ENCODE results near the gene SLC9C2. TPM values are rescaled to one million over a fixed set of nuclear protein-coding genes. Genes with fewer than 3 reads are reported as not detected.
"Not testable (repeated sequence)": the region's sequence is repeated elsewhere in the genome, so short reads cannot be mapped to it uniquely, and the experiment has no call there.

SLC9C2 gene
- total RNA-seq, 2 experiments from 2014 or later, result not detected

GRCh38 chr1:173628888-173629287 lies 26.0 kb upstream of the SLC9C2 start:
- Histone ChIP-seq H3K4me1 (ENCODE audit: insufficient read depth, low read length) (no peaks in the 10 kb centered on the region), H3K36me3 (ENCODE audit: insufficient read depth, low read length) (no peaks in the 10 kb centered on the region), H3K4me3 (ENCODE audit: low read length) (no peak overlapping the region), H3K27ac (ENCODE audit: low read depth in 1 of 2, low read length in 2 of 2) (no peak overlapping the region), H3K27me3 (ENCODE audit: control insufficient read depth in 1 of 2, insufficient read depth in 2 of 2, low read length in 2 of 2) (no peaks in the 10 kb centered on the region), H3K9me3 (ENCODE audit: control insufficient read depth in 1 of 2, insufficient read depth in 1 of 2, low read length in 2 of 2) (no peaks in the 10 kb centered on the region)
- DNase-seq (peak in 2 of 14 experiments; percentile 7 to 28), ATAC-seq (ENCODE audit: poor library complexity) (no peak)
- CTCF ChIA-PET, result no interaction called here
- Mint-ChIP-seq H3K4me1 (ENCODE audit: low read depth) (no peaks in the 10 kb centered on the region), H3K36me3 (ENCODE audit: low read depth) (no peaks in the 10 kb centered on the region), H3K9me3 (no peaks in the 10 kb centered on the region), H3K4me3 (no peak overlapping the region), H3K27me3 (peaks cover 8% of the 10 kb centered on the region), H3K27ac (no peak overlapping the region)
- POLR2A ChIA-PET, result no interaction called here
- intact Hi-C loops (cut with DNase I, micrococcal nuclease), result loop anchor here in 1 of 2 experiments (5.0 kb wide), 1 partner anchor 202 kb away; no protein-coding TSS in a partner anchor
- TF ChIP-seq CTCF (IDR thresholded peaks at IDR 0.05), result no peak

GRCh38 chr1:173627269-173627668 lies 24.4 kb upstream of the SLC9C2 start:
- Histone ChIP-seq H3K36me3 (ENCODE audit: insufficient read depth, low read length) (no peaks in the 10 kb centered on the region), H3K27me3 (ENCODE audit: control insufficient read depth in 1 of 2, insufficient read depth in 2 of 2, low read length in 2 of 2) (no peaks in the 10 kb centered on the region), H3K27ac (ENCODE audit: low read depth in 1 of 2, low read length in 2 of 2) (no peak overlapping the region), H3K4me1 (ENCODE audit: insufficient read depth, low read length) (no peaks in the 10 kb centered on the region), H3K4me3 (ENCODE audit: low read length) (no peak overlapping the region), H3K9me3 (ENCODE audit: control insufficient read depth in 1 of 2, insufficient read depth in 1 of 2, low read length in 2 of 2) (no peaks in the 10 kb centered on the region)
- Mint-ChIP-seq H3K4me3 (no peak overlapping the region), H3K36me3 (ENCODE audit: low read depth) (no peaks in the 10 kb centered on the region), H3K9me3 (no peaks in the 10 kb centered on the region), H3K27ac (no peak overlapping the region), H3K4me1 (ENCODE audit: low read depth) (no peaks in the 10 kb centered on the region), H3K27me3 (peaks cover 8% of the 10 kb centered on the region)
- ATAC-seq (ENCODE audit: poor library complexity) (no peak), DNase-seq (no peak)
- POLR2A ChIA-PET, result no interaction called here
- no peak for TF ChIP-seq CTCF (IDR thresholded peaks at IDR 0.05)
- CTCF ChIA-PET, result no interaction called here
- intact Hi-C loops (cut with DNase I, micrococcal nuclease), result loop anchor here in 1 of 2 experiments (5.0 kb wide), 1 partner anchor 200 kb away; no protein-coding TSS in a partner anchor

- peaks cover 18 to 21% of the 10 kb centered on the region in 2 experiments for H3K9me3 ChIP-seq (ENCODE audit: control insufficient read depth in 1 of 2, insufficient read depth in 1 of 2, low read length in 2 of 2)
- Mint-ChIP-seq H3K4me3 (no peak overlapping the region), H3K9me3 (peaks cover 18% of the 10 kb centered on the region), H3K36me3 (ENCODE audit: low read depth) (peaks cover 22% of the 10 kb centered on the region), H3K27me3 (peaks cover 9% of the 10 kb centered on the region), H3K4me1 (ENCODE audit: low read depth) (no peaks in the 10 kb centered on the region), H3K27ac (no peak overlapping the region)
- TF ChIP-seq CTCF (IDR thresholded peaks at IDR 0.05), result no peak
- no peak overlapping the region for H3K27ac ChIP-seq (ENCODE audit: low read depth in 1 of 2, low read length in 2 of 2)
- CTCF ChIA-PET, result no interaction called here
- ATAC-seq (ENCODE audit: poor library complexity) (no peak), DNase-seq (peak in 1 of 14 experiments; percentile 10)
- no peaks in the 10 kb centered on the region for H3K4me1 ChIP-seq (ENCODE audit: insufficient read depth, low read length)
- no peaks in the 10 kb centered on the region for H3K36me3 ChIP-seq (ENCODE audit: insufficient read depth, low read length)
- POLR2A ChIA-PET, result no interaction called here
- no peak overlapping the region for H3K4me3 ChIP-seq (ENCODE audit: low read length)
- H3K27me3 ChIP-seq (ENCODE audit: control insufficient read depth in 1 of 2, insufficient read depth in 2 of 2, low read length in 2 of 2), result no peaks in the 10 kb centered on the region
- intact Hi-C loops (cut with DNase I, micrococcal nuclease), result no loop called here
Observed at GRCh38 chr1:173616859-173617258, 14.0 kb upstream of the SLC9C2 start.

GRCh38 chr1:173613086-173613485 lies 10.2 kb upstream of the SLC9C2 start:
- H3K36me3 Mint-ChIP-seq (ENCODE audit: low read depth); H3K4me1 Mint-ChIP-seq (ENCODE audit: low read depth); H3K4me1 ChIP-seq (ENCODE audit: insufficient read depth, low read length); CTCF ChIA-PET; H3K27ac Mint-ChIP-seq; H3K27ac ChIP-seq (ENCODE audit: low read depth in 1 of 2, low read length in 2 of 2); intact Hi-C loops (cut with DNase I, micrococcal nuclease); H3K27me3 ChIP-seq (ENCODE audit: control insufficient read depth in 1 of 2, insufficient read depth in 2 of 2, low read length in 2 of 2); H3K36me3 ChIP-seq (ENCODE audit: insufficient read depth, low read length); POLR2A ChIA-PET; ATAC-seq (ENCODE audit: poor library complexity); DNase-seq; H3K9me3 Mint-ChIP-seq; H3K27me3 Mint-ChIP-seq; H3K4me3 ChIP-seq (ENCODE audit: low read length); H3K4me3 Mint-ChIP-seq: not testable (repeated sequence)
- peaks cover 11 to 18% of the 10 kb centered on the region in 2 experiments for H3K9me3 ChIP-seq (ENCODE audit: control insufficient read depth in 1 of 2, insufficient read depth in 1 of 2, low read length in 2 of 2)
